LNCAP (cell line): ENCODE results near the gene HSPD1.

ENCODE experiments used
- CTCF ChIP-seq: fragments of 450-650 bp; IDR thresholded peaks from 2 replicates; pipeline ENCODE4 v1.5.1; 2017; ENCODE audit warnings: mild to moderate bottlenecking

HSPD1 gene

GRCh38 chr2:197516393-197516761, 16.7 kb upstream of the HSPD1 start:
- no peak for TF ChIP-seq CTCF

- TF ChIP-seq CTCF, result no peak
Measured at GRCh38 chr2:197515739-197516392, 16.2 kb upstream of the HSPD1 start, which contains the start of gene MOB4. Gene MOB4, plus strand, starts transcription at chr2:197516066. Its CDS starts 21 bp downstream, at chr2:197516087.

- TF ChIP-seq CTCF, result no peak
Measured at GRCh38 chr2:197515315-197515738, 15.7 kb upstream of the HSPD1 start.

GRCh38 chr2:197514754-197515153, 15.1 kb upstream of the HSPD1 start:
- TF ChIP-seq CTCF, result no peak

GRCh38 chr2:197513915-197514314, 14.3 kb upstream of the HSPD1 start:
- no peak for TF ChIP-seq CTCF

- TF ChIP-seq CTCF, result no peak
Measured at GRCh38 chr2:197506658-197507057, 7.0 kb upstream of the HSPD1 start.

- no peak for TF ChIP-seq CTCF
Measured at GRCh38 chr2:197504512-197504911, 4.9 kb upstream of the HSPD1 start.

GRCh38 chr2:197504000-197504399, 4.4 kb upstream of the HSPD1 start:
- TF ChIP-seq CTCF, result no peak
